Testis (tissue), 3 donors: Measurements from ENCODE around the gene KY. TPM values are rescaled to one million over a fixed set of nuclear protein-coding genes. Genes with fewer than 3 reads are reported as not detected.

ENCODE experiments used
- DNase-seq: peaks from one replicate; pipeline ENCODE4 v3.0.0-alpha.2; 2019
- H3K27ac ChIP-seq, 2 donors: fragments of 200-600 bp; sonication (generic); one replicate each; pipeline ENCODE4 v1.5.1; 2019
- H3K27me3 ChIP-seq: fragments of 200-600 bp; sonication (generic); one replicate; pipeline ENCODE4 v1.5.1; 2019
- H3K36me3 ChIP-seq: fragments of 200-600 bp; sonication (generic); one replicate; pipeline ENCODE4 v1.5.1; 2017; ENCODE audit warnings: low read depth; ENCODE audit errors: missing control alignments
- H3K4me1 ChIP-seq: fragments of 200-600 bp; sonication (generic); one replicate; pipeline ENCODE4 v1.5.1; 2019
- H3K4me3 ChIP-seq, 2 donors: fragments of 200-600 bp; sonication (generic); one replicate each; pipeline ENCODE4 v1.5.1; 2017 to 2019
- H3K9me3 ChIP-seq: fragments of 200-600 bp; sonication (generic); one replicate; pipeline ENCODE4 v1.5.1; 2017
- POLR2A ChIP-seq: fragments of 450-650 bp; IDR thresholded peaks from one replicate; pipeline ENCODE4 v1.6.1; 2017; ENCODE audit warnings: antibody characterized with exemption, mild to moderate bottlenecking, moderate library complexity
- WGBS, 2 donors: methylation state at CpG; one replicate each; pipeline ENCODE4 v1.1.5; 2018; 5-methylcytosine and 5-hydroxymethylcytosine counted together
- intact Hi-C: fragments of 100-400 bp; cut with DNase I; formaldehyde crosslinking; loops from one replicate; pipeline ENCODE4 v1.15.1; 2023; ENCODE audit warnings: low total_unique reads
- polyA plus RNA-seq: library from polyadenylated mRNA; stranded (reverse); fragments of 350-450 nt; fragmentation: Illumina TruSeq; extraction: RNeasy Lipid Tissue Mini Kit (QIAGEN cat#74804); gene quantifications from one replicate; pipeline ENCODE4 v1.2.3, GENCODE V29; 2014; ENCODE audit warnings: low read depth, low replicate concordance; ENCODE audit not compliant: insufficient read depth
- total RNA-seq, 2 donors: library from RNA; depleted of rRNA; stranded (reverse); fragments of >200 nt; gene quantifications; one replicate each; pipeline ENCODE4 v1.2.3, GENCODE V29; 2016
- TF ChIP-seq, protein P1 (sequence below), 3 experiments: fragments of 450-650 bp in 2 of 3; fragments of 200-600 bp in 1 of 3; sonication (generic) in 1 of 3; IDR thresholded peaks; one replicate each; pipeline ENCODE4 v1.5.1; 2016 to 2019; ENCODE audit warnings: antibody characterized with exemption in 3 of 3, mild to moderate bottlenecking in 2 of 3, moderate library complexity in 1 of 3

KY gene
- total and polyA plus RNA-seq, 3 donors from 2014 or later, result 0.37 to 2.4 (median 0.71) TPM

DNA sequence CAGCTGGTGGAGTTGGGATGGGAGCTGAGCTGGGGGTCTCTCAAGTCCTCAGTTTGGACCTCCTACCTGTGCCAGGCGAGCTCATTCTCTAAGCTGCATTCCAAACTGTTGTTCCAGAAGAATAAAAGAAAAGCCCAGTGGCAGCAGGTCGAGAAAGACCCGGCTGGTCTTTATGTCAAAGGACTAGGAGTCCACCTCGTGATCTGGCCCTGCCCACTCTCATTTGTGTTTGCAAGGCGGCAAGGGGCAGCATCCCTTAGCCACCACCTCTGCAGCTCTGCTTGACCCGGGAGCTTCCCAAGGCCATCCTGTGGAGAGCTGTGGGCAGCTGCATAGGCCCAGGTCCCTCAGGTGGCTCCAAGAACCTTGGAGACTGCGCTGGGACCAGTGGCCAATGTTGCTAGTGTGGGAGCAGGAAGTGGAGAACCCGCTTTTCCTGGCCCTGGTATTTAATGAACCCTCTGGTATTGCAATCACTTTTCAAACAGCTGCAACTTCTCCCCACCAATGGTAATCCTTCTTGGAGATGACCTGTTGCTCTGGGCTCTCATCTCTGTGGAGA, 30.9 kb downstream of the KY start:
- DNase-seq, result no peak
- intact Hi-C loops, result no loop called here

DNA sequence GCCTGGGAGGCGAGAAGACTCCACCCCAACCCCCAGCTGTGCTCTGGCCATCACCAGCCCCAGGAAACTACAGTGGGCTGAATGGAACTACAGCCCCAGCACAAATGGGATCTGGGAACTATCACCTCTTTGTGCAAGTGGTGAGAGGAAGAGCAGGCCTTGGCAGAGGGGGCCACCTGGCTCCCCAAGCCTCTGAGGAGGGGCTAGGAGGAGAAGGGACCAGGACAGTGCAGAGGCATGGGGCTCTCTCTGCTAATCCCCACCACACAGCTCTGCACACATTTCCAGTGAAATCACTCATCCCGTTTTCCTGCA, 31.6 kb downstream of the KY start:
- Histone ChIP-seq H3K27me3 (no peaks in the 10 kb centered on the region), H3K36me3 (no peaks in the 10 kb centered on the region), H3K4me1 (no peaks in the 10 kb centered on the region), H3K9me3 (no peaks in the 10 kb centered on the region), H3K4me3 (no peak overlapping the region), H3K27ac (no peak overlapping the region)
- TF ChIP-seq, protein P1, sequence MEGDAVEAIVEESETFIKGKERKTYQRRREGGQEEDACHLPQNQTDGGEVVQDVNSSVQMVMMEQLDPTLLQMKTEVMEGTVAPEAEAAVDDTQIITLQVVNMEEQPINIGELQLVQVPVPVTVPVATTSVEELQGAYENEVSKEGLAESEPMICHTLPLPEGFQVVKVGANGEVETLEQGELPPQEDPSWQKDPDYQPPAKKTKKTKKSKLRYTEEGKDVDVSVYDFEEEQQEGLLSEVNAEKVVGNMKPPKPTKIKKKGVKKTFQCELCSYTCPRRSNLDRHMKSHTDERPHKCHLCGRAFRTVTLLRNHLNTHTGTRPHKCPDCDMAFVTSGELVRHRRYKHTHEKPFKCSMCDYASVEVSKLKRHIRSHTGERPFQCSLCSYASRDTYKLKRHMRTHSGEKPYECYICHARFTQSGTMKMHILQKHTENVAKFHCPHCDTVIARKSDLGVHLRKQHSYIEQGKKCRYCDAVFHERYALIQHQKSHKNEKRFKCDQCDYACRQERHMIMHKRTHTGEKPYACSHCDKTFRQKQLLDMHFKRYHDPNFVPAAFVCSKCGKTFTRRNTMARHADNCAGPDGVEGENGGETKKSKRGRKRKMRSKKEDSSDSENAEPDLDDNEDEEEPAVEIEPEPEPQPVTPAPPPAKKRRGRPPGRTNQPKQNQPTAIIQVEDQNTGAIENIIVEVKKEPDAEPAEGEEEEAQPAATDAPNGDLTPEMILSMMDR (IDR thresholded peaks at IDR 0.05), result no peak
- no peak for TF ChIP-seq POLR2A
- DNase-seq, result no peak
- intact Hi-C loops, result no loop called here
- 83 to 90% methylated on average over 2 of the region's 2 CpGs for WGBS, 2 donors

More for the DNA sequence above, 30.9 kb downstream of the KY start:
- H3K27me3 ChIP-seq, result no peaks in the 10 kb centered on the region
- no peak overlapping the region for H3K4me3 ChIP-seq
- no peaks in the 10 kb centered on the region for H3K9me3 ChIP-seq
- 92 to 96% methylated on average over 7 to 8 of the region's 8 CpGs for WGBS, 2 donors
- H3K4me1 ChIP-seq, result no peaks in the 10 kb centered on the region
- no peaks in the 10 kb centered on the region for H3K36me3 ChIP-seq
- TF ChIP-seq POLR2A, result no peak
- TF ChIP-seq, protein P1 (IDR thresholded peaks at IDR 0.05), result no peak
- H3K27ac ChIP-seq, result no peak overlapping the region

DNA sequence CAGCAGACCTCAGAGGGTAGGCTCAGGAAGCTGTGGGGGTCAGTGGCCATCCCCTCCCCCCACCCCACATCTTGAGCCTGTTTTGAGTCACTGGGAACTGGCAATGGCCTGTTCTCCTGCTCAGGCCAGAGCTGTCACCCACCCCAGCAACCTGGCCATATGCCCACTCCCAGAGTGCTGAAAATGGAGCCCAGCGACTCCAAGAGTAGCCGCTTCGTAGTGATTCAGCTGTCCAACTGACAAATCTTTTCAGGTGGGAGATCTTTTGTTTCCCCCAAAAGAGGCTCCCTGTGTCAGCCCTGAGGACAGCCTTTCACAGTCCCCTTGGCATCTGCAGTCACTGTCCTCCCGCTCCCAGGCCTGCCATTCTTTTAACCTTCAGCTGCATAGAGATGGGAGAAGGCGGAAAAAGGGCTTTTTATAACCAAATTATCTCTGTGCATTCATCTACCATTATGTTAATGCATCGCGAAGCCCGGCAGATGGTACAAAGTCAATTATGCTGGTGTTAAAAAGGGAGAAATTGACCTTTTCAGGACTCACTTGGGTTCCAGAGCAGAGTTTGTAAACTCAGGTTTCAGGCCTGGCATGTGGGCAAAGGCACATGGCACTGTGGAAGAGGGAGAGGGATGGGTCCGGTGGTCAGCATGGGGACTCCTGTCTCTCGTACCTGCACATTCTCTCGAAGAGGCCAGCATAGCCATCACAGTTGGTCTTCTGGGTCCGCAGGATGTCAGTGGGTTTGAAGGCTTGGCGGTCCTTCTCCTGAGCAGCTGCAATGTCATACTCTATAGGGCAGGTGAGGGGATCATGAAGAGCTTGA, 32.1 kb downstream of the KY start:
- no peak for TF ChIP-seq POLR2A
- TF ChIP-seq, protein P1 (IDR thresholded peaks at IDR 0.05), result no peak
- no peaks in the 10 kb centered on the region for H3K4me1 ChIP-seq
- H3K9me3 ChIP-seq, result no peaks in the 10 kb centered on the region
- H3K36me3 ChIP-seq, result no peaks in the 10 kb centered on the region
- DNase-seq, result no peak
- no peak overlapping the region for H3K27ac ChIP-seq
- intact Hi-C loops, result no loop called here
- 90 to 95% methylated on average over 10 to 13 of the region's 13 CpGs for WGBS, 2 donors
- H3K27me3 ChIP-seq, result no peaks in the 10 kb centered on the region
- no peak overlapping the region for H3K4me3 ChIP-seq

DNA sequence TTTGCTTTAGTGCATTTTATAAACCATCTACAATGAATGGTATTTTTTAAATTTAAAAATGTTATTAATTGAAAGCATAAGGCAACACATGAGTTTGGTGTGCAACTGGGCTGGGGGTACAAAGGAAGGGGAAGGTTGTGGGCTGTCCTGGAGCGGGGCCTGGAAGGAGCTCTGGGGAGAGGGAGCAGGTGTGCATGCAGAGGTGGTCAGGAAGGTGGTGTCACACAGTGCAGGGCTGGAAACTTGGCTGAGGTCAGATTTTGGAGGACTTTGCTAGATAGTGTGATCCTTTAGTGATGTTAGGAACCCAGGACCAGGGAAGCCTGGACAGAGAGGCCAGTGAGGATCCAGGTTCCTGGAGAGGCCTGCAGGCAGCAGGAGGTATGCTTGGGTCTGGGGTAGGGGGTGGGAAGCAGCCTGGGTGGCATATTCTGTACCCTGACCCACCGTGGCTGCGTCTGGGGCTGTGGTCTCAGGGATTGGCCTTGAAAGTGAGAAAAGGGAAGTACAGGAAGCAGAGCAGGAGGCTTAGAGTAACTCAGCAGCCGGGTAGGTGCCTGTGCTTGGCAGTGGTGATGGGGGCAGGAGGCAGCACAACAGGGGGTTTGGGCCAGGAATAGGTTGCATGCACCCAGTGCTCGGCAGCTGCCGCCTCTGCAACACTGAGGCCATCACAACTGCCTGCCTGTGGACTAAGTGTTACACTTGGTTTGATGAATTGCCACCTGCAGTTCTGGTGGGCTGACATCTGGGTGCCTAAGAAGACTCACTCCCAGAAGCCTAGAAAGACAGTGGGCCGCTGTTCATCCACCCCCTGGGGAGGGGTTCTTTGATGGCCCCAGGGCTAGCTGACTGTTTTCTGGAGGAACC, 33.0 kb downstream of the KY start:
- H3K4me1 ChIP-seq, result no peaks in the 10 kb centered on the region
- H3K27me3 ChIP-seq, result no peaks in the 10 kb centered on the region
- WGBS, 2 donors, result 70 to 84% methylated on average over 5 to 7 of the region's 7 CpGs
- H3K27ac ChIP-seq, result no peak overlapping the region
- no peak for DNase-seq
- TF ChIP-seq, protein P1 (IDR thresholded peaks at IDR 0.05), result no peak
- TF ChIP-seq POLR2A, result no peak
- no peaks in the 10 kb centered on the region for H3K9me3 ChIP-seq
- H3K4me3 ChIP-seq, result no peak overlapping the region
- H3K36me3 ChIP-seq, result no peaks in the 10 kb centered on the region
- intact Hi-C loops, result no loop called here
